ENCODE measurements around the gene PSME3IP1.

GRCh38 chr16:57225978-57226377 is 40.1 kb upstream of the PSME3IP1 start:
- TF ChIP-seq ZNF146 (tag by site-specific recombination; IDR thresholded peaks at IDR 0.05) = no peak
- no peak for TF ChIP-seq ZNF112 (tag by site-specific recombination; IDR thresholded peaks at IDR 0.05)
- TF ChIP-seq KLF8 (tag by site-specific recombination; IDR thresholded peaks at IDR 0.05) = no peak
- no peak for TF ChIP-seq CTCF (tag by site-specific recombination; IDR thresholded peaks at IDR 0.05)
- TF ChIP-seq ZNF280C (tag by site-specific recombination; IDR thresholded peaks at IDR 0.05) = no peak
- TF ChIP-seq YY1 (tag by site-specific recombination; IDR thresholded peaks at IDR 0.05) = no peak
- no peak for TF ChIP-seq ZNF561 (tag by site-specific recombination; IDR thresholded peaks at IDR 0.05; ENCODE audit: borderline replicate concordance)
- TF ChIP-seq TCF7L2 (IDR thresholded peaks at IDR 0.05; ENCODE audit: borderline replicate concordance, low read depth, low read length) = no peak
- TF ChIP-seq ZNF23 (tag by site-specific recombination; IDR thresholded peaks at IDR 0.05; ENCODE audit: borderline replicate concordance) = no peak
- TF ChIP-seq ZNF280D (tag by site-specific recombination; IDR thresholded peaks at IDR 0.05) = no peak
- TF ChIP-seq ZNF324 (tag by site-specific recombination; IDR thresholded peaks at IDR 0.05) = no peak
- TF ChIP-seq ZNF239 (tag by site-specific recombination; IDR thresholded peaks at IDR 0.05) = no peak
- no peak for TF ChIP-seq ZNF501 (tag by site-specific recombination; IDR thresholded peaks at IDR 0.05)

All from HEK293 (cell line).